Motor neuron (in vitro differentiated cells): ENCODE results near the gene ZNF22. TPM values are rescaled to one million over a fixed set of nuclear protein-coding genes. Genes with fewer than 3 reads are reported as not detected.

ENCODE experiments used
- ATAC-seq, 8 experiments: fragments of 200-7000 bp; cut with Tn5 transposase; replicated peaks in 6 of 8; 2 replicates each; pipeline ENCODE4 v1.8.0; 2021; ENCODE audit warnings: mild to moderate bottlenecking in 8 of 8, moderate library complexity in 8 of 8
- H3K27ac ChIP-seq, 2 donors: fragments of 250-450 bp; sonication (Bioruptor Pico); 2 replicates each; pipeline ENCODE4 v1.9.0; 2021; ENCODE audit warnings: antibody characterized with exemption in 2 of 2, mild to moderate bottlenecking in 2 of 2, moderate library complexity in 1 of 2
- H3K4me1 ChIP-seq, 2 donors: fragments of 250-450 bp; sonication (Bioruptor Pico); replicated peaks in 1 of 2; 2 replicates each; pipeline ENCODE4 v1.6.1; 2021; ENCODE audit warnings: antibody characterized with exemption in 2 of 2, mild to moderate bottlenecking in 2 of 2, moderate library complexity in 1 of 2
- H3K4me3 ChIP-seq, 5 donors: fragments of 250-450 bp; sonication (Bioruptor Pico); 2 replicates each; pipeline ENCODE4 v1.9.0; 2021; ENCODE audit warnings: antibody characterized with exemption in 5 of 5, mild to moderate bottlenecking in 5 of 5, moderate library complexity in 4 of 5
- WGBS, 10 experiments: fragments of 450-650 bp; shearing (Covaris generic); methylation state at CpG; one replicate each; pipeline ENCODE4 v1.0.0; 2022; 5-methylcytosine and 5-hydroxymethylcytosine counted together
- in situ Hi-C, 9 experiments: fragments of 400-800 bp; cut with MboI; loops; one replicate each; pipeline ENCODE4 v1.15.0; 2021; ENCODE audit warnings: low sequenced_read_pairs in 9 of 9, low pct_unique_long_range_greater_than_20kb in 2 of 9; ENCODE audit not compliant: unreplicated experiment in 9 of 9
- total RNA-seq, 8 experiments: library from RNA; unstranded; fragments of 300-600 nt; gene quantifications; 2 replicates each; pipeline versions ENCODE4 v1.2.3 to v1.2.4, GENCODE V29; 2022

The ZNF22 gene
- total RNA-seq: 10 to 100 TPM in 7 of 8 experiments, 1 to 10 TPM in 1; 4.2 to 40.3 (median 31.7) TPM

DNA sequence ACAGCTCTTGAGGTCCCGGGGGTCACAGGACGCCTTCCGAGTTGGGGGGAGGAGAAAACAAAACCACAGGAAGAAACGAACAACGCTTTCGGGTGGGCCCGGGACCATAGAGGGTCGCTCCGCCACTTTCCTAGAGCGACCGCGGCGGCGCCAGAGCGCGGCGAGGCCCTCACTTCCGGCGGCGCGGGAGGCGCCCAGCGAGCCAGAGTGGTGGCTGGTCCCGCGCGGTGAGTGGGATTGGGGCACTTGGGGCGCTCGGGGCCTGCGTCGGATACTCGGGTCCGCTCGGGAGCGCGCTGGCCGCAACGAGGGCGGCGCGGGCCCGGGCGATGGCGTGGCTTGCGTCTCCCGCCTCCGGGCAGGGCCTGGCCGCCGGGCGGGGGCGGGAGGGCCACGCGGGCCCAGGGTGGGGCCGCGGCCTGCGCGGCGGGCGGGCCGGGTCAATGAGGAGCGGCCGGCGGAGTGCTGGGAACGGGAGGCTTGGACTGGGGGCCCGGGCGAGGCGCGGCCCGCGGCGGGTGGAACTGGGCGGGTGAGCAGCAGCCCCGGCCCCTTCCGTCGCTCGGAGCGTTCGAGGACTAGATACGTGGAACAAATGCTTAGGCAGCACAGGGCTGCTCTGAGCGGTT, at the start of gene ZNF22:
Gene ZNF22, plus strand, starts transcription at position 172 of the 629 bp plus-strand sequence. CDS start 2,446 bp downstream, outside the sequence.
- in situ Hi-C loops: loop anchor here in 1 of 9 experiments (25.0 kb wide), 1 partner anchor 236 kb away; no protein-coding TSS in a partner anchor
- H3K27ac ChIP-seq: peak within 1 kb of the TSS; percentile 93 to 97
- peak; percentile 74 to 88 (median 81) for ATAC-seq
- H3K4me3 ChIP-seq: peak within 1 kb of the TSS; percentile 47 to 63 (median 53)
- WGBS, 10 experiments: 0 to 5% (median 0%) methylated on average over 3 to 14 of the region's 79 CpGs; no CpG with 5 or more reads in 5 of the 10 experiments
- H3K4me1 ChIP-seq: peaks cover 16 to 26% of the 10 kb centered on the region in 2 donors

DNA sequence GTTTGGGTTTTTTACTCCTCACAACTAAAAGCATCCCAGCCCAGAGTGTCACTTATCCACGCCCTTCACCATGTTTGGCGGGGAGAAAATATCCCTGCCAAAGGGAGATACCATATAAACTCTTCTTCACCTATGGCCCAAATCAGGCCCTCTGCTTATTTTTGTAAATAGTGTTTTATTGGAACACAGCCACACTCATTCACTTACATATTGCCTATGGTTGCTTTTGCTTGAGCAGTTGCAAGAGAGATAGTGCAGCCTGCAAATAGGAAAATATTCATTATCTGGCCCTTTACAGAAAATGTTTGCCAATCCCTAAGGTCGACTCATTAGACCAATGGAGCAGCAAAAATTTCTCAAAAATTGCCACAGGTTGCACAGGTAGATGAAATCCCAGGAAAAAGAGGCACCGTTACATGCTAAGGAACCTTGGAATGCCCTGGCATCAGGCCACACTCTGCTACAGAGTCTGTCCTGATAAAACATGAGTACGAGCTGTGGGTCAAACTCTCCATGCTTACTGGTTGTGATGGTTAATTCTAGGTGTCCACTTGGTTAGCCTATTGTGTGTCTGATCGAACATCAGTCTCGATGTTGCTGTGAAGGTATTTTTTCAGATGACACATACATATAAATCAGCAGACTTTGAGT, 49.0 kb upstream of the ZNF22 start:
- Histone ChIP-seq H3K27ac (no peak overlapping the region), H3K4me3 (no peak overlapping the region), H3K4me1 (peaks cover 4 to 6% of the 10 kb centered on the region in 2 donors)
- 38 to 95% (median 87%) methylated on average over 1 to 7 of the region's 7 CpGs for WGBS, 10 experiments
- in situ Hi-C loops: no loop called here
- ATAC-seq: no peak

DNA sequence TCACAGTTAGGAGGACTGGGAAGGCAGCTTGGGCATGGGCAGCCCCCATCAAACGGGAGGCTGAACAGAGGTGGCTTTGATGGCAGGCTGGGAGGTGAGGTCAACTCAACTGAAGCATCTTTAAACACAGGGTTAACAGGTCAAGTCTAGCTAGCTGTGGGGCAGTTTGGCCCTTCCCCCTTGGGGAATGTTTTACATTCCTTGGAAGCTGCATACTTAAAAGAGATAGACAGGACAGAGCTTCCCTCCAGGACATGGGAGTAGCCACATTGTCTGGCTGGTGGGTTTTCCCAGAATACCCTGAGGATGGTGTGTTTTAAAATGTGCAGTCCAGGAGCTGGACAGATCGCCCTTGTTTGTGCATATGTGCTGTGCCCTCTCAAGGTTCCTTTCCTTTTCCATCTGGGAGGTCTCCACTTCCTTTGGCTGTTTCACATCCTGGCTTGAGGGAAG, 47.9 kb upstream of the ZNF22 start:
- peaks cover 5 to 6% of the 10 kb centered on the region in 2 donors for H3K4me1 ChIP-seq
- no peak overlapping the region for H3K4me3 ChIP-seq
- ATAC-seq: peak in 3 of 8 experiments; percentile 80 to 96 (median 86)
- 0 to 60% (median 40%) methylated on average over 1 to 2 of the region's 2 CpGs; no CpG with 5 or more reads in 5 of the 10 experiments for WGBS, 10 experiments
- no peak overlapping the region for H3K27ac ChIP-seq
- in situ Hi-C loops: no loop called here

DNA sequence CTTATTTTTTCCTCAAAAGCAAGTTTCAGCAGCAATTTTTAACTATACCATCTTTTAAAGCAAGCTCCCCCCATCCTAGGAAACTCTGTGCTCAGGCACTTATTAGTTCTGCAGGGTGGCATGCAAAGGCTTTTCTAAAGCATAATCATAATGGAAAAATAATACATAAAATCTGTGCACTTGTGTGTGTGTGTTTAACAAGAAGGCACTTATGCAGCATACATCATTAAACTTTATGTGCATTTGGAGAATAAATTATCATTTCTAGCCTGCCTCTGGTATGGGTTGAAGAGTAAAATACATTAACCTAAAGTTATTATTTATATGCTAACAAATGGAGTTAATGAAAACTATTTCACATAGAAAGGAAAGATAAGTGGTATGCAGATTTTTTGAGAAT, 46.7 kb upstream of the ZNF22 start:
- Histone ChIP-seq H3K4me3 (no peak overlapping the region), H3K27ac (no peak overlapping the region), H3K4me1 (peaks cover 13 to 15% of the 10 kb centered on the region in 2 donors)
- ATAC-seq: peak in 2 of 8 experiments; percentile 48 to 68
- in situ Hi-C loops: no loop called here

DNA sequence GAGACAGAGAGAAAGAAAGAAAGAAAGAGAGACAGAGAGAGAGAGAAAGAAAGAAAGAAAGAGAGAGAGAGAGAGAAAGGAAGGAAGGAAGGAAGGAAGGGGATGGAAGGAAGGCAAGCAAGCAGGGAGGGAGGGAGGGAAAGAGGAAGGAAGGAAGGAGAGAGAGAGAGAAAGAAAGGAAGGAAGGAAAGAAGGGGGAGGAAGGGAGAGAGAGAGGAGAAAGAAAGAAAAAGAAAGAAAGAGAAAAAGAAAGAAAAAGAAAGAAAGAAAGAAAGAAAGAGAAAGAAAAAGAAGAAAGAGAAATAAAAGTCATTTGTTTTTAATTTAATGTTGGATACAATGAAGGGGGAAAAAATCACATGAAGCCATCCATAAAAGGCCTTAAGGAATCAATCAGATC, 45.8 kb upstream of the ZNF22 start:
- Histone ChIP-seq H3K4me3 (no peak overlapping the region), H3K4me1 (peaks cover 13 to 16% of the 10 kb centered on the region in 2 donors), H3K27ac (no peak overlapping the region)
- no peak for ATAC-seq
- in situ Hi-C loops: no loop called here

DNA sequence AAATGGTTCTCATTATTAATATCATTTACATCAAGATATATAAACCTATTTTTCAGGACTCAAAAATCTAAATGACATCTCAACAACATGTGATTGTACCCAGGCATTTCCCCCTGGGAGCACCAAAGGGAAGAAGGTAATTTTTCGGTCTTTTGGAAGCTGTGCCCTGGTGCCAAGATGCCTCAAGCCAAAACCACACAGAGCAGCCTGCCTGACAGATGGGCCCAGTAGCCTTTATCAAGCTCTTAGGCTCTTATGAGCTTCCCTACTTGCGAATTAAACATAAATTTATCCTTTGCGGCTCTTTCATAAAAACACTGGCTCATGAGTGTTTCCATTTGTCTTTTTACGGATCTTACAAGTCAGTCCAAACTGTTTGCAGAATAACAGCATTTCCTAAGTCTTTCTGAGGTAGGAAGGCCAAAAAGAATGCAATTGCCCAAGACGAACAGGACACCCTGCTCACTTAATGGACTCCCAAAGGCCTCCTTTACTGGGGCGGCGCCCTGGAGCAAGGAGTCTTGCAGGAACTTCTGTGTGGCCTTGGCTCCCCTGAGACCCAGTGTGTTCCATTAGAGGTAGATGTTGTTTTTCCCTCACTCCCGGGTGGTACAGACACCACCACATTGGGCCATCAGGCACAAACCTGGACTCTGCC, 45.2 kb upstream of the ZNF22 start:
- no peak overlapping the region for H3K4me3 ChIP-seq
- no peak overlapping the region for H3K27ac ChIP-seq
- peaks cover 19 to 21% of the 10 kb centered on the region in 2 donors for H3K4me1 ChIP-seq
- 50 to 100% (median 83%) methylated on average over 1 to 7 of the region's 8 CpGs; no CpG with 5 or more reads in 1 of the 10 experiments for WGBS, 10 experiments
- in situ Hi-C loops: no loop called here
- ATAC-seq: no peak

DNA sequence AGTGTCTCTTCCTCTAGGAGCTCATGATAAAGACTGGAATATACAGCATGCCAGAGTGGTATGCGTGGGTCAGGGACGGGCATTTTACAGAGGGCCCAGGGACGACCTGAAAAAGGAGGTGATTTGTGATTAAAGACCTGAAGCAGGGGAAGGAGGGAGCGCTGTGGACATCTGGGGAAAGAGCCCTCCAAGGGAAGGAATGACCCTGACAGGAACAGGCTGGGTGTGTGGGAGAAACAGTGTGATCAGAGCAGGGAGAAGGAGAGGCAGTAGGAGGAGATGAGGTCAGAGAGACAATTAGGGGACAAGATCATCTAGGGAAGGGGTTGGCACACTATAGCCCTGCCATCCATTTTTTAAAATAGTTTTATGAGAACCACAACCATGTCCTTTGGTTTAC, 44.5 kb upstream of the ZNF22 start:
- 60 to 100% (median 84%) methylated on average over 1 to 4 of the region's 4 CpGs for WGBS, 10 experiments
- Histone ChIP-seq H3K4me1 (peaks cover 26 to 27% of the 10 kb centered on the region in 2 donors), H3K4me3 (no peak overlapping the region), H3K27ac (no peak overlapping the region)
- in situ Hi-C loops: no loop called here
- ATAC-seq: no peak

DNA sequence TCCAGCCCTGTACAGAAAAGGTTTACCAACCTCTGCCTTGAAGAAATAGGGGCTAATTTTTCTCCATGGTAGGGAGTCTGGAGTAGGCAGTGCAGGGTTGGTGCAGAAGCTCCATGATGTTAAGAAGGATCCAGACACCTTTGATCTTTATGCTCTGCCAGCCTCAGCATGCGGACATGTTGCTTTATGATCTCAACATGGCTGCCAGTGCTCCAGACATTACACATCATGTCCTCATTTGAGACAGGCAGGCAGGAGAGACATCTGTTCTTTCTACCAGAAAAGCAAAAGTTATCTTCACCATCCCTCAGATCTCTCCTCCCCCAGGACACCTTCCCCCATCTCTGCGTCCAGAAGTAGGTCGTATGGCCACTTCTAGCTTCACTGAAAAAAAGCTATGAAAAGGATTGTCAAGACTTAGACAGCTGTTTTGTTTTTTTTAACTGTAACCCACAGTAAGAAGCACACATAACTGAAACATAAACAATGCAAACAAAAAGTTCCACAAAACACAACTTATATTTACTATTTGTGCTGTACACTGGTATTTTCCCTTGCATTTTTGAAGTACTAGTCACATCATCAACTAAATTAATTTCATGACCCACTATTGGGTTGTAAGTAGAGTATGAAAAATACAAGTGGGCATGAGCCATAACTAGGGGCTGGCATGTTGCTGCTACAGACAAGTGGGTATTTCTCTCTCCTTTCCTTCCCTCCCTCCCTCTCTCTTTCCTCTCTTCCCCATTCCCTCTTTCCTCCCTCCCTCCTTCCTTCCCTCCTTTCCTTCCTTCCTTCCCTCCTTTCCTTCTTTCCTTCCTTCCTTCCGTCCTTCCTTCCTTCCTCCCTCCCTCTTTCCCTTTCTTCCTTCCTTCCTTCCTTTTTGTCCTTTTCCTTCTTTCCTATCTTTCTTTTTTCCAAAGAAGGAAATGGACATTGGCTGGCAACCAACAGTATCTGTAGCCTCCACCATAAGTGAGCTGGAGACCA, 43.7 kb upstream of the ZNF22 start:
- Histone ChIP-seq H3K4me3 (no peak overlapping the region), H3K27ac (no peak overlapping the region), H3K4me1 (peaks cover 32 to 33% of the 10 kb centered on the region in 2 donors)
- WGBS, 10 experiments: 90 to 100% (median 95%) methylated on average over 1 to 4 of the region's 4 CpGs
- in situ Hi-C loops: no loop called here
- ATAC-seq: no peak

DNA sequence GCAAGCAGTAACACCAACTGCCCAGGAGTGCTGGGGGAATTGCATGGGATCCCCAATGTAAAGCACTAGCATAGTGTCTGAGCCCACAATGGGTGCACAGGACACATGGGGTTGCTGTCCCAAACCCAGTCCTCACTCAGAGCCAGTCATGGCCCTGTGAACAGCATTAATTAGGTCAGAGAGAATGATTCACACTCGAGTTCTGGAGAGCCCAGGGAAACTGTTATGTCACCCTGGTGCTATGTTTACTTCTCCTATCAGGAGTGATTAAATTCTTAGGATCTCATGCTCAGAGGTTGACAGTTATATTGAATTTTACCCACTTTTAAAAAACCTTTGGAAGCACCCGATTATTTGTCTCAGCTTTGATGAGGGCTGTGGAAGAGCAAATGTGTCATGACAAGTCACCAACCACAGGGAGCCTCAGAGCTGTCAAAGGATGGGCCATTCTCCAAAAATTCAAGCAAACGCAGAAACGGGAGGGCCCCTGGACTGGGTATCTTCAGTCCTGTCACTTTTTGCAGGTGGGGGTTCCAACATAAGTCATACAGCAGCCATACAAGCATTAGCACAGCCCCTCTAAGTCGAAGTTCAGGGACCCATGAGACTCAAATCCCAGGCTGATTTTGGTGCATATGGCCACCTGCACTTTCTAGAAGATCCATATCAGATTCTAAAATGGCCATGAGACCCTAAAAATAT, 42.4 kb upstream of the ZNF22 start:
- Histone ChIP-seq H3K4me1 (peaks cover 41% of the 10 kb centered on the region in 2 donors), H3K4me3 (peak overlapping the region; percentile 55 to 91 (median 88)), H3K27ac (no peak overlapping the region)
- WGBS, 10 experiments: 0 to 62% (median 38%) methylated on average over 1 to 4 of the region's 5 CpGs; no CpG with 5 or more reads in 1 of the 10 experiments
- peak in 1 of 8 experiments; percentile 7 for ATAC-seq
- in situ Hi-C loops: no loop called here

DNA sequence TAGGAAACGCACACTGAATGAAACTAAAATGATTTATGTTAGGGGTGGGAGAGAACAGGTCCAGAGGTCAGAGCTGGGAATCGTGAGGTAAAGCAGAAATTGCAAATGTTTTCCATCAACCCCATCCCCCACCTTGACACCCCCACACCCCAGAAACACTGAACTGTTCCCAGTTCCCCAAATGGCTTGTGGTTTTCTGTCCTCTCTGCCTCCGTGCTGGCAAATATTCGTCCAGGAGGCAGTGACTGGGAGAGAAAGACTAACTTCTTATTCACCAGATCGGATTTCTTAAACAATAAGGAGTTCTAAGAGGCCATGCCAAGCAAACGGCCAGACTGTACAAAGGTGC, 41.9 kb upstream of the ZNF22 start:
- Histone ChIP-seq H3K4me1 (peaks cover 45 to 46% of the 10 kb centered on the region in 2 donors), H3K4me3 (peak overlapping the region; percentile 55 to 91 (median 88)), H3K27ac (peak overlapping the region; percentile 27 to 52)
- ATAC-seq: no peak
- in situ Hi-C loops: no loop called here
- WGBS, 10 experiments: 0 to 67% (median 0%) methylated on average over 1 to 4 of the region's 6 CpGs; no CpG with 5 or more reads in 5 of the 10 experiments

DNA sequence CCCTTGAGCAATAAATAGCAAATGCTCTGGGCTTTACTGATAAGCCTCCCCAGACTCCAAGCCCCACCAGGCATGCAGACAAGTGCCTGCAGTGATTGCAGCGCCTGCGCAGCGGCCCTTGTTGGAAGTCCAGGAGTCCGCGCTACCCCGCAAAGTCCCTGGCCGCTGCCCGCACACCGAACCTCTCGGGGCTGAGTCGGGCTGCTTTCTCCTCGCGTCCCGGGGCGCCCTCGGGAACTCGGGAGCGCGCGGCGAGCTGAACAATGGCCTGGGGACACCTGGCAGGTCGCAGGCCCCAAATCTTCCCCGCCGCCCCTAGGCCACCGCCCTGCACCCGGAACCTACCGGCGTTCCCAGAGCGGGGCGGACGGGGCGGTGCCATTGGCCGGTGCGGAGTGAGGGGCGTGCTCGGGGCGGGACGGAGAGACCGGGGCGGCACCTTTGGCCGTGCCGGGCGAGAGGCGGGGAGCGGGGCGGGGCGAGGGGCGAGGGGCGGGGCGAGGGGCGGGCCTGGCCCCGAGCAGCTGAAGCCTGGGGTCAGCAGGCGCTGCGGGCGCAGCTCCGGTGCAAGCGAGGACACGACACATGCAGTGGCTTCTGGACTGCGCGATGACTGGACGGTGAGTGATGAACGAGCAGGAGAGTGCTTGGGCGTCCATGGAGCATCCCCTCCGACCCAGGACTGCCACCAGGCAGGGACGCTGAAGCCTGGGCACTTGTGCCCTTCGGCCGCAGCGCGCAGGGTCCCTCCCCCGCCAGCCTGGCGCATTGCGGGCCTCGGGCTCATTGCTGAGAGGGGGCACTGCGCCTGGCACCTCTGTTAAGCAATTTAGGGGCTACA, 41.3 kb upstream of the ZNF22 start, which contains the start of gene RASSF4:
Gene RASSF4, plus strand, starts transcription at position 556 of the 841 bp plus-strand sequence. CDS start 10,401 bp downstream, outside the sequence.
- in situ Hi-C loops: no loop called here
- peak; percentile 84 to 98 (median 88) for ATAC-seq
- peak within 1 kb of the TSS; percentile 52 to 68 for H3K27ac ChIP-seq
- H3K4me1 ChIP-seq: peaks cover 51% of the 10 kb centered on the region in 2 donors
- 0 to 18% (median 6%) methylated on average over 2 to 8 of the region's 74 CpGs; no CpG with 5 or more reads in 6 of the 10 experiments for WGBS, 10 experiments
- H3K4me3 ChIP-seq: peak within 1 kb of the TSS; percentile 55 to 91 (median 88)
